GM21367 (cell line): Measurements from ENCODE around the gene CDCA4.

Experiments
- ATAC-seq: cut with Tn5 transposase; IDR thresholded peaks from one replicate; pipeline ENCODE4 v1.9.1; 2021; ENCODE audit not compliant: unreplicated experiment

CDCA4 gene

DNA sequence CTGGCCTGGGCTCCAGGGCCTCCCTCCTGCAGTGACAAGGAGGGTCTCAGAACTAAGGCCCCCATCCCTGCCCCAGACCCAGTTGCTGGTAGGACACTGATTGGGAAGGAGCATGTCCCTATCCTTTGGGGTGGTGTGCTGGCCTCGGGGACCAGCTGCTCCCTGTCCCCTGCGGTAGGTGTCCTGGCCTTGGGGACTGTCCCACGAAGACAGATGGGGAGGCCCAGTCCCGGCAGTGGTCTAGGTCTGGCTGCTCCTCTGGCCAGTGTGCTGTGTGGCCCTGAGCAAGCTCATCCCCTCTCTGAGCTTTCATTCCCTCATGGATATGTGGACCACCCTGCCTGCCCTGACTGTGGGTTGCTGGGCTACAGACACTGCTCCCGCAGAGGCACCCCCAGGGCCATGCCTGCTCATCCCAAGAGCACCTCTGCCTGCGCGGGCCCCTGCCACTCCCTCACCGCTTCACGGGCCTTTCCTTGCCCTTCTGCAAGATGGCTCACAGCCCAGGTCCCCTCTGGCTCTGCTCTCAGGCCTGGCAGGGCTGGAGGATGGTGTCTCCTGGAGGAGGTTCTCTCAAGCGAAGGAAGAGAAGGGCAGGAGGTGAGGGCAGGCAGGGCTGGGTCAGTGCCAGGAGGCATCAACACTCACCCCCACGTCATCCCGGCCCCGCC is 55.2 kb downstream of the CDCA4 start:
- ATAC-seq, result no peak

DNA sequence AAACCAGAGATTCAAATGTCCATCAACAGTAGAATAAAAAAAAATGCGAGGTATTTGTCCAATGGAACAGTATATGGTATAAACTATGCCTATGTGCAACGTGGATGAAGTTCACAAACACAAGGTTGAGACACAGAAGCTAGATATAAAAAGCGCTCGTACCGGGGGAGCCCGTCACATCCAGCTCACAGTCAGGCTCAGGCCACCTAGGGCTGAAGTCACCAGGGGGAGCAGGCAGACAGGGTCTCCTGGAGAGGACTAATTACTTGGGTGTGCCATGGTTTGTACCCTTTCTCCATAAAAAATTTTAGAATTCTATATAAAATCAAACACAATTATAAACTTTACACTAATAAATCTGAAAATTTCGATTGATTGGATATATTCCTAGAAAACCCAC is 56.3 kb downstream of the CDCA4 start:
- ATAC-seq, result no peak
